K562 (cell line): ENCODE data around the gene PSORS1C1. TPM values are rescaled to one million over a fixed set of nuclear protein-coding genes. Genes with fewer than 3 reads are reported as not detected.

Experiments used
- ATAC-seq: fragments of 200-7000 bp; cut with Tn5 transposase; 3 replicates; pipeline ENCODE4 v1.9.1; 2020; ENCODE audit warnings: moderate library complexity
- BruUV-seq: library from RNA; stranded (reverse); fragments of 400-500 nt; replicated peaks from 2 replicates; lab custom pipeline; 2021; lab: Mats Ljungman, UMichigan
- CTCF ChIA-PET: fragments of 300-600 bp; formaldehyde crosslinking; extraction: SDS; loops from one replicate; lab custom pipeline; 2021; ENCODE audit warnings: low intra/inter-chr PET ratio; lab: Yijun Ruan, JAX
- POLR2A ChIA-PET: fragments of 300-600, 350-650 bp; sonication (Branson Sonifier 250); formaldehyde crosslinking; extraction: SDS; loops from one replicate; lab custom pipeline; 2021; ENCODE audit warnings: antibody characterized with exemption, inconsistent platforms; lab: Yijun Ruan, JAX
- DNase-seq, 4 experiments: peaks; one replicate each; pipeline versions ENCODE4 v3.0.0 to v3.0.0-alpha.2; 2011 to 2018; ENCODE audit warnings: low spot score in 3 of 4, mixed read lengths in 3 of 4; ENCODE audit errors: extremely low read depth in 1 of 4
- FAIRE-seq: peaks from 2 replicates; lab custom pipeline; 2011; peaks lifted over from hg19 to GRCh38; lab: Jason Lieb, UNC
- H2AFZ ChIP-seq: 2 replicates; pipeline ENCODE4 v1.6.0; 2011; ENCODE audit warnings: low read depth, low read length, control low read depth, inconsistent platforms
- H3K27ac ChIP-seq: fragments of 200-600 bp; 3 replicates; pipeline ENCODE4 v1.8.0; 2011; ENCODE audit warnings: low read depth, mild to moderate bottlenecking, control low read depth, inconsistent platforms, low read length, moderate library complexity, mixed read lengths; ENCODE audit errors: extremely low read depth
- H3K27me3 ChIP-seq, 2 experiments: fragments of 300-600 bp in 1 of 2; 2 replicates in 1 of 2; 3 replicates in 1 of 2; pipeline versions ENCODE4 v1.6.0 to v1.8.0; 2011; ENCODE audit warnings: inconsistent platforms in 2 of 2, low read length in 2 of 2, mild to moderate bottlenecking in 1 of 2, mixed read lengths in 1 of 2, moderate library complexity in 1 of 2; ENCODE audit not compliant: control insufficient read depth in 2 of 2, insufficient read depth in 2 of 2
- H3K36me3 ChIP-seq: fragments of 300-600 bp; 3 replicates; pipeline ENCODE4 v1.8.0; 2011; ENCODE audit warnings: mild to moderate bottlenecking, low read length, inconsistent platforms; ENCODE audit not compliant: control insufficient read depth, insufficient read depth
- H3K4me1 ChIP-seq, 2 experiments: fragments of 200-600 bp in 1 of 2; replicated peaks in 1 of 2; 2 replicates in 1 of 2; 3 replicates in 1 of 2; pipeline versions ENCODE4 v1.5.1 to v1.8.0; 2011; ENCODE audit warnings: inconsistent platforms in 2 of 2, low read length in 2 of 2, mild to moderate bottlenecking in 1 of 2, mixed read lengths in 1 of 2, moderate library complexity in 1 of 2; ENCODE audit not compliant: control insufficient read depth in 2 of 2, insufficient read depth in 2 of 2
- H3K4me2 ChIP-seq: 2 replicates; pipeline ENCODE4 v1.6.1; 2011; ENCODE audit warnings: low read length, control low read depth, inconsistent platforms, mixed read lengths; ENCODE audit not compliant: insufficient read depth
- H3K4me3 ChIP-seq: fragments of 200-600 bp; sonication (generic), shearing (Covaris generic); 2 replicates; pipeline ENCODE4 v1.5.1; 2016; ENCODE audit warnings: control low read depth, inconsistent platforms
- H3K79me2 ChIP-seq: fragments of 200-600 bp; 3 replicates; pipeline ENCODE4 v1.8.0; 2011; ENCODE audit warnings: low read length, inconsistent platforms; ENCODE audit not compliant: control insufficient read depth, insufficient read depth
- H3K9ac ChIP-seq, 2 experiments: 2 replicates each; pipeline versions ENCODE4 v1.6.0 to v1.6.1; 2011; ENCODE audit warnings: low read depth in 2 of 2, low read length in 2 of 2, control low read depth in 1 of 2, inconsistent platforms in 1 of 2, mild to moderate bottlenecking in 1 of 2, mixed read lengths in 1 of 2; ENCODE audit not compliant: insufficient read depth in 1 of 2
- H3K9me1 ChIP-seq: one replicate; pipeline ENCODE4 v1.6.0; 2011; ENCODE audit warnings: inconsistent platforms, mild to moderate bottlenecking, low read length, moderate library complexity; ENCODE audit not compliant: control insufficient read depth, insufficient read depth
- H3K9me3 ChIP-seq: replicated peaks from 2 replicates; pipeline ENCODE4 v1.5.1; 2011; ENCODE audit warnings: low read depth, low read length, inconsistent platforms; ENCODE audit not compliant: control insufficient read depth, insufficient read depth
- H4K20me1 ChIP-seq: replicated peaks from 2 replicates; pipeline ENCODE4 v1.6.1; 2011; ENCODE audit warnings: low read length, inconsistent platforms, mixed read lengths; ENCODE audit not compliant: control insufficient read depth, insufficient read depth
- EHMT2 ChIP-seq: fragments of 450-650 bp; IDR thresholded peaks from 2 replicates; pipeline ENCODE4 v1.6.1; 2018; ENCODE audit warnings: antibody characterized with exemption
- MED1 ChIP-seq: sonication (generic); formaldehyde crosslinking; IDR thresholded peaks from 2 replicates; pipeline ENCODE4 v1.8.1; 2023; ENCODE audit warnings: missing genetic modification reagents, borderline replicate concordance
- NFYB ChIP-seq: IDR thresholded peaks from 2 replicates; pipeline ENCODE4 v1.6.1; 2011; ENCODE audit warnings: mild to moderate bottlenecking, moderate library complexity; ENCODE audit not compliant: insufficient read length; ENCODE audit errors: extremely low read depth
- RCOR1 ChIP-seq, 2 experiments: IDR thresholded peaks; 2 replicates each; pipeline ENCODE4 v1.6.1; 2012; ENCODE audit warnings: low read depth in 2 of 2, low read length in 2 of 2, borderline replicate concordance in 1 of 2, improper control_type of control experiment in 1 of 2
- RFX1 ChIP-seq: fragments of 450-650 bp; IDR thresholded peaks from 2 replicates; pipeline ENCODE4 v1.6.1; 2016; ENCODE audit warnings: mild to moderate bottlenecking, moderate library complexity
- RFX5 ChIP-seq: IDR thresholded peaks from 2 replicates; pipeline ENCODE4 v1.6.1; 2011; ENCODE audit warnings: low read depth, mild to moderate bottlenecking, improper control_type of control experiment, low read length
- SRSF3 ChIP-seq: fragments of 200-400 bp; formaldehyde crosslinking; IDR thresholded peaks from 2 replicates; pipeline ENCODE4 v1.6.1; 2016; ENCODE audit warnings: mild to moderate bottlenecking, low read length, moderate library complexity; ENCODE audit not compliant: insufficient read depth
- TAF7 ChIP-seq: fragments of 450-650 bp; IDR thresholded peaks from 2 replicates; pipeline ENCODE4 v1.6.1; 2016; ENCODE audit warnings: missing genetic modification characterization, missing compliant biosample characterization
- ZNF3 ChIP-seq: fragments of 250-450 bp; sonication (Bioruptor Pico); IDR thresholded peaks from 2 replicates; pipeline ENCODE4 v1.5.0; 2021; ENCODE audit warnings: mild to moderate bottlenecking, moderate library complexity
- ZNF668 ChIP-seq: fragments of 250-450 bp; sonication (Bioruptor Pico); IDR thresholded peaks from 2 replicates; pipeline ENCODE4 v1.8.0; 2022; ENCODE audit warnings: mild to moderate bottlenecking, inconsistent platforms
- WGBS: fragments of 100-300 bp; shearing (Covaris generic); methylation state at CpG from one replicate; pipeline ENCODE4 v1.1.6; 2016; ENCODE audit warnings: low coverage, mixed read lengths; ENCODE audit not compliant: insufficient coverage; ENCODE audit errors: missing lambda C conversion rate; 5-methylcytosine and 5-hydroxymethylcytosine counted together
- in situ Hi-C: fragments of 300-500 bp; cut with MboI; formaldehyde crosslinking; loops from 4 replicates; pipeline ENCODE4 v1.15.0; 2018; ENCODE audit warnings: inconsistent platforms, mixed read lengths
- intact Hi-C: fragments of 100-400 bp; cut with micrococcal nuclease; formaldehyde crosslinking; loops from 2 replicates; pipeline ENCODE4 v1.14.2; 2022
- polyA plus RNA-seq, 8 experiments: library from polyadenylated mRNA; depleted of rRNA in 4 of 8; stranded (reverse) in 5 of 8; unstranded in 3 of 8; fragments of >200 nt; fragmentation: Nextera tagmentation in 2 of 8; fragmentation: Illumina TruSeq in 1 of 8; extraction: Ambion mirVana in 2 of 8; extraction: Trizol in 1 of 8; gene quantifications; 2 replicates each; pipeline versions ENCODE4 v1.2.1 to v1.2.3, GENCODE V29; 2011 to 2014; ENCODE audit warnings: inconsistent platforms in 1 of 8, missing spikeins in 1 of 8
- total RNA-seq, 7 experiments: library from RNA; depleted of rRNA in 6 of 7; stranded (reverse); fragments of >200 nt in 6 of 7; fragmentation: Illumina TruSeq in 2 of 7; extraction: Trizol in 2 of 7; gene quantifications; 2 replicates each; pipeline versions ENCODE4 v1.2.1 to v1.2.3, GENCODE V29; 2011 to 2021; ENCODE audit warnings: low replicate concordance in 1 of 7
- TF ChIP-seq, protein P1 (sequence below): sonication (generic); formaldehyde crosslinking; IDR thresholded peaks from 2 replicates; pipeline ENCODE4 v1.8.1; 2022; ENCODE audit warnings: missing genetic modification reagents
- TF ChIP-seq, protein P2 (sequence below), 2 experiments: fragments of 450-650 bp; IDR thresholded peaks; 2 replicates each; pipeline ENCODE4 v1.6.1; 2016; ENCODE audit warnings: mild to moderate bottlenecking in 2 of 2, borderline replicate concordance in 1 of 2, low read depth in 1 of 2, moderate library complexity in 1 of 2

Gene PSORS1C1
- total and polyA plus RNA-seq, 9 of the 15 experiments (the other 6 are each of a cell fraction or from before 2014, with no cell fraction given): 0.11 TPM; not detected in 8

DNA sequence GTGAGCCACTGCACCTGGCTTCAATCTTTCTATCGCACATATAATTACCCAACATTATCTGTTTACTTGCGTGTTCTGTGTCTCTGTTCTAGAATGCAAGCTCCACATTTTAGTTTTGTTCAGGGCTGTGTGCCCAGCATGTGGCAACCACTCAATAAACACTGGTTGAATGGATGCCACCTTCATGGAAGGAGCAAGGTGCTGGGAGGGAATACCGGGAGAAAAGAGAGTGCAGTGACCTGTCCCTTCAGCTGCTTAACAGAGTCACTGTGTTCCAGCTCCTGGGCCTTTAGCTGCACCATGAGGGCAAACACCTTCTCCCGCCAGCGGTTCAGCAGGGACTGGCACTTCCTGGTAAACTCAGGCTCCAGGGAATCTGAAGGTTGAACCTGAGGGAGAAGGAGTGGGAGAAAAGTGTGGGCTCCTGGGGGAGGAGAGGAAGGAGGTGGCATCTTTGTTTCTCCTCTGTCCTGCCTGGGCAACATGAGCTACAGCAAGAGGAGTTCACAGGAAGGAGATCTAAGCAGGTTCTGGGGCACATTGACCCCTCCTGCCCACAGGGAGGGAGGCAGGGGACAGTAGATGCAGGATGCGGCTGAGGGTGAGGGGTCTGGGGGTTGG is 35.3 kb downstream of the PSORS1C1 start:
- DNase-seq (no peak), FAIRE-seq (no peak), ATAC-seq (no peak)
- BruUV-seq: no TSS peak
- WGBS: 91% methylated on average over 6 of the region's 6 CpGs
- no peak overlapping the region for H2AFZ ChIP-seq
- peaks cover 54% of the 10 kb centered on the region; the same call in 2 of the 3 replicates for H3K36me3 ChIP-seq
- no peaks in the 10 kb centered on the region for H3K9me1 ChIP-seq
- H3K9ac ChIP-seq: peak overlapping the region in 1 of 2 experiments; percentile 4; a peak in 1 of 4 replicates
- intact Hi-C loops (no loop called here), in situ Hi-C loops (no loop called here)
- H4K20me1 ChIP-seq: no peaks in the 10 kb centered on the region
- TF ChIP-seq TAF7 (tag) (no peak), ZNF668 (CRISPR knock-in tag) (no peak), EHMT2 (no peak), NFYB (no peak), RCOR1 (IDR thresholded peaks at IDR 0.05; ENCODE audit: borderline replicate concordance in 1 of 2, low read depth in 2 of 2, low read length in 2 of 2) (no peak), SRSF3 (no peak), MED1 (CRISPR knock-in tag) (no peak), RFX5 (no peak), RFX1 (no peak), ZNF3 (CRISPR knock-in tag) (no peak)
- TF ChIP-seq, protein P1, sequence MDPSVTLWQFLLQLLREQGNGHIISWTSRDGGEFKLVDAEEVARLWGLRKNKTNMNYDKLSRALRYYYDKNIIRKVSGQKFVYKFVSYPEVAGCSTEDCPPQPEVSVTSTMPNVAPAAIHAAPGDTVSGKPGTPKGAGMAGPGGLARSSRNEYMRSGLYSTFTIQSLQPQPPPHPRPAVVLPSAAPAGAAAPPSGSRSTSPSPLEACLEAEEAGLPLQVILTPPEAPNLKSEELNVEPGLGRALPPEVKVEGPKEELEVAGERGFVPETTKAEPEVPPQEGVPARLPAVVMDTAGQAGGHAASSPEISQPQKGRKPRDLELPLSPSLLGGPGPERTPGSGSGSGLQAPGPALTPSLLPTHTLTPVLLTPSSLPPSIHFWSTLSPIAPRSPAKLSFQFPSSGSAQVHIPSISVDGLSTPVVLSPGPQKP (CRISPR knock-in tag): no peak
- TF ChIP-seq, protein P2, sequence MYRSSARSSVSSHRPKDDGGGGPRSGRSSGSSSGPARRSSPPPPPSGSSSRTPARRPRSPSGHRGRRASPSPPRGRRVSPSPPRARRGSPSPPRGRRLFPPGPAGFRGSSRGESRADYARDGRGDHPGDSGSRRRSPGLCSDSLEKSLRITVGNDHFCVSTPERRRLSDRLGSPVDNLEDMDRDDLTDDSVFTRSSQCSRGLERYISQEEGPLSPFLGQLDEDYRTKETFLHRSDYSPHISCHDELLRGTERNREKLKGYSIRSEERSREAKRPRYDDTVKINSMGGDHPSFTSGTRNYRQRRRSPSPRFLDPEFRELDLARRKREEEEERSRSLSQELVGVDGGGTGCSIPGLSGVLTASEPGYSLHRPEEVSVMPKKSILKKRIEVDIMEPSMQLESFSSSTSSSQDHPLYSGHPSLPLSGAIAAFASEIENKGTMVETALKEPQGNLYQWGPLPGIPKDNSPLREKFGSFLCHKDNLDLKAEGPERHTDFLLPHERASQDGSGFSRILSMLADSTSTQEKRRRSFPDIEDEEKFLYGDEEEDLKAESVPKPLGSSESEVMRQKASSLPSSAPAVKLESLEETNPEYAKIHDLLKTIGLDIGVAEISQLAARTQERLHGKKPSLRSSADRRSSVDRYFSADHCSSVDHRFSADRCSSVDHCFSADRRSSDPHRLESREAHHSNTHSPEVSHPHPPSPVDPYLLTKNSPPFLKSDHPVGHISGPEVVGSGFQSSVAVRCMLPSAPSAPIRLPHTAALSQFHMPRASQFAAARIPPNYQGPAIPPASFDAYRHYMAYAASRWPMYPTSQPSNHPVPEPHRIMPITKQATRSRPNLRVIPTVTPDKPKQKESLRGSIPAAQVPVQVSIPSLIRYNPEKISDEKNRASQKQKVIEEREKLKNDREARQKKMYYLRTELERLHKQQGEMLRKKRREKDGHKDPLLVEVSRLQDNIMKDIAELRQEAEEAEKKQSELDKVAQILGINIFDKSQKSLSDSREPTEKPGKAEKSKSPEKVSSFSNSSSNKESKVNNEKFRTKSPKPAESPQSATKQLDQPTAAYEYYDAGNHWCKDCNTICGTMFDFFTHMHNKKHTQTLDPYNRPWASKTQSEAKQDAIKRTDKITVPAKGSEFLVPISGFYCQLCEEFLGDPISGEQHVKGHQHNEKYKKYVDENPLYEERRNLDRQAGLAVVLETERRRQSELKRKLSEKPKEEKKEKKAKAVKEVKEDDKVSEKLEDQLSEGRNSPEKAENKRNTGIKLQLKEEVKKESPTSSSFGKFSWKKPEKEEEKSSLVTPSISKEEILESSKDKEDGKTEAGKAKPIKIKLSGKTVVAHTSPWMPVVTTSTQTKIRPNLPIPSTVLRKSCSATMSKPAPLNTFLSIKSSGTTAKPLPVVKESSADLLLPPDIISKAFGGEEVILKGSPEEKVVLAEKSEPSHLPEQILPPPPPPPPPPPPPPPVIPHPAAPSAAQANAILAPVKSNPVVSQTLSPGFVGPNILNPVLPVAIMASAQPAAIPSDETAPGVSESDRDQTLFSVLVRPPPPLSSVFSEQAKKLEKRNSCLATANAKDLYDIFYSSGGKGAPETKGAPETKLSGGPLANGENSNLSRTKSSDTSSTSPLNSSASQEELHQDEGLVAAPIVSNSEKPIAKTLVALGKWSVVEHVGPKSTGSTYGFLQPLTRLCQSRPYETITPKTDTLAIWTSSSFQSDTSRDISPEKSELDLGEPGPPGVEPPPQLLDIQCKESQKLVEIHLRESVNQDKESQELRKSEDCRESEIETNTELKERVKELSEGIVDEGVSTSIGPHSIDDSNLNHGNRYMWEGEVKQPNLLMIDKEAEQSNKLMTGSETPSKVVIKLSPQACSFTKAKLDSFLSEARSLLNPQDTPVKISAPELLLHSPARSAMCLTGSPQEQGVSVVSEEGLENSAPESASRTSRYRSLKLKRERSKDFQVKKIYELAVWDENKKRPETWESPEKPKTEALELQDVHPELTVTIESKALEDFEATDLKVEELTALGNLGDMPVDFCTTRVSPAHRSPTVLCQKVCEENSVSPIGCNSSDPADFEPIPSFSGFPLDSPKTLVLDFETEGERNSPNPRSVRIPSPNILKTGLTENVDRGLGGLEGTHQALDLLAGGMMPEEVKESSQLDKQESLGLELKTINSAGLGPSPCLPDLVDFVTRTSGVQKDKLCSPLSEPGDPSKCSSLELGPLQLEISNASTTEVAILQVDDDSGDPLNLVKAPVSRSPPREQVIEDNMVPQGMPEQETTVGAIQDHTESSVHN (IDR thresholded peaks at IDR 0.05; ENCODE audit: borderline replicate concordance in 1 of 2, low read depth in 1 of 2): no peak
- CTCF ChIA-PET: no interaction called here
- no peaks in the 10 kb centered on the region for H3K79me2 ChIP-seq
- H3K4me3 ChIP-seq: no peak overlapping the region
- H3K4me1 ChIP-seq: peaks cover 0 to 7% of the 10 kb centered on the region in 2 experiments; a peak in 1 of 5 replicates
- POLR2A ChIA-PET: interaction anchor here (1.2 to 1.3 kb wide), 2 partner anchors 8 to 9 kb away, joined by 4 to 5 read pairs; no protein-coding TSS in a partner anchor
- H3K27ac ChIP-seq: no peak overlapping the region
- no peak overlapping the region for H3K4me2 ChIP-seq
- H3K9me3 ChIP-seq: no peaks in the 10 kb centered on the region
- no peaks in the 10 kb centered on the region for H3K27me3 ChIP-seq
